Measurements from ENCODE around the gene MB21D2. TPM values are rescaled to one million over a fixed set of nuclear protein-coding genes. Genes with fewer than 3 reads are reported as not detected.
A peak's percentile ranks its signal among the peaks of the same experiment; 100 is the strongest.

The MB21D2 gene
- total RNA-seq, 1 donor = 25.0 TPM

- H3K4me3 ChIP-seq (ENCODE audit: low read depth, low read length) = peak overlapping the region; percentile 93
- TF ChIP-seq CTCF (IDR thresholded peaks at IDR 0.05; ENCODE audit: insufficient read depth, low read depth, low read length) = no peak
- no peak for DNase-seq (ENCODE audit: low read depth)
These were observed 1.9 kb downstream of the MB21D2 start for GRCh38 chr3:192915722-192916121.

- peak; percentile 60 for DNase-seq (ENCODE audit: low read depth)
- no peak overlapping the region for H3K4me3 ChIP-seq (ENCODE audit: low read depth, low read length)
- peak; percentile 28 for TF ChIP-seq CTCF (IDR thresholded peaks at IDR 0.05; ENCODE audit: insufficient read depth, low read depth, low read length)
These were observed 2.4 kb downstream of the MB21D2 start for GRCh38 chr3:192915304-192915703.

- DNase-seq (ENCODE audit: low read depth) = no peak
- TF ChIP-seq CTCF (IDR thresholded peaks at IDR 0.05; ENCODE audit: insufficient read depth, low read depth, low read length) = no peak
- no peak overlapping the region for H3K4me3 ChIP-seq (ENCODE audit: low read depth, low read length)
These were observed 2.8 kb downstream of the MB21D2 start for GRCh38 chr3:192914848-192915247.

- TF ChIP-seq CTCF (IDR thresholded peaks at IDR 0.05; ENCODE audit: insufficient read depth, low read depth, low read length) = no peak
- DNase-seq (ENCODE audit: low read depth) = no peak
- no peak overlapping the region for H3K4me3 ChIP-seq (ENCODE audit: low read depth, low read length)
These were observed 4.1 kb downstream of the MB21D2 start for GRCh38 chr3:192913540-192913939.

- no peak overlapping the region for H3K4me3 ChIP-seq (ENCODE audit: low read depth, low read length)
- no peak for TF ChIP-seq CTCF (IDR thresholded peaks at IDR 0.05; ENCODE audit: insufficient read depth, low read depth, low read length)
- no peak for DNase-seq (ENCODE audit: low read depth)
These were observed 6.4 kb downstream of the MB21D2 start for GRCh38 chr3:192911293-192911692.

GRCh38 chr3:192907784-192908183 lies 9.9 kb downstream of the MB21D2 start:
- no peak for TF ChIP-seq CTCF (IDR thresholded peaks at IDR 0.05; ENCODE audit: insufficient read depth, low read depth, low read length)
- H3K4me3 ChIP-seq (ENCODE audit: low read depth, low read length) = no peak overlapping the region
- no peak for DNase-seq (ENCODE audit: low read depth)

- peak; percentile 81 for DNase-seq (ENCODE audit: low read depth)
- no peak overlapping the region for H3K4me3 ChIP-seq (ENCODE audit: low read depth, low read length)
- no peak for TF ChIP-seq CTCF (IDR thresholded peaks at IDR 0.05; ENCODE audit: insufficient read depth, low read depth, low read length)
These were observed 10.7 kb downstream of the MB21D2 start for GRCh38 chr3:192906940-192907339.

All from fibroblast of villous mesenchyme (primary cell).